OCI-LY3 (cell line): ENCODE results near the gene ZC3H7A.

Source experiments
- EZH2phosphoT487 ChIP-seq: fragments of 200-600 bp; shearing (Covaris generic); IDR thresholded peaks from 2 replicates; pipeline ENCODE4 v1.6.1; 2018; ENCODE audit warnings: antibody characterized with exemption, mixed run types, low read depth
- TF ChIP-seq, protein P1 (sequence below): fragments of 200-600, 300-600 bp; sonication (generic); IDR thresholded peaks from 2 replicates; pipeline ENCODE4 v1.5.1; 2014; ENCODE audit warnings: antibody characterized with exemption, low read length, low read depth

GRCh38 chr16:11740567-11740966 is 56.5 kb downstream of the ZC3H7A start:
- TF ChIP-seq, protein P1, sequence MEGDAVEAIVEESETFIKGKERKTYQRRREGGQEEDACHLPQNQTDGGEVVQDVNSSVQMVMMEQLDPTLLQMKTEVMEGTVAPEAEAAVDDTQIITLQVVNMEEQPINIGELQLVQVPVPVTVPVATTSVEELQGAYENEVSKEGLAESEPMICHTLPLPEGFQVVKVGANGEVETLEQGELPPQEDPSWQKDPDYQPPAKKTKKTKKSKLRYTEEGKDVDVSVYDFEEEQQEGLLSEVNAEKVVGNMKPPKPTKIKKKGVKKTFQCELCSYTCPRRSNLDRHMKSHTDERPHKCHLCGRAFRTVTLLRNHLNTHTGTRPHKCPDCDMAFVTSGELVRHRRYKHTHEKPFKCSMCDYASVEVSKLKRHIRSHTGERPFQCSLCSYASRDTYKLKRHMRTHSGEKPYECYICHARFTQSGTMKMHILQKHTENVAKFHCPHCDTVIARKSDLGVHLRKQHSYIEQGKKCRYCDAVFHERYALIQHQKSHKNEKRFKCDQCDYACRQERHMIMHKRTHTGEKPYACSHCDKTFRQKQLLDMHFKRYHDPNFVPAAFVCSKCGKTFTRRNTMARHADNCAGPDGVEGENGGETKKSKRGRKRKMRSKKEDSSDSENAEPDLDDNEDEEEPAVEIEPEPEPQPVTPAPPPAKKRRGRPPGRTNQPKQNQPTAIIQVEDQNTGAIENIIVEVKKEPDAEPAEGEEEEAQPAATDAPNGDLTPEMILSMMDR = no peak
- TF ChIP-seq EZH2phosphoT487 = no peak
